Measurements from ENCODE around the gene ATP6V1C2. TPM values are rescaled to one million over a fixed set of nuclear protein-coding genes. Genes with fewer than 3 reads are reported as not detected.

The ATP6V1C2 gene
- 1 to 10 TPM in 4 of 8 experiments, under 1 TPM in 4; 0.41 to 1.5 (median 1.0) TPM for total RNA-seq

- peak; percentile 80 to 92 (median 88) for ATAC-seq (replicated peaks in 6 of 8)
- H3K27ac ChIP-seq: no peak within 1 kb of the TSS
- H3K4me3 ChIP-seq: peak within 1 kb of the TSS; percentile 35 to 63 (median 41)
- 0% methylated on average over 1 to 15 of the region's 99 CpGs; no CpG with 5 or more reads in 5 of the 10 experiments for WGBS, 10 experiments
- in situ Hi-C loops (cut with MboI; ENCODE audit: low pct_unique_long_range_greater_than_20kb in 2 of 9, low sequenced_read_pairs in 9 of 9, unreplicated experiment in 9 of 9): no loop called here
- H3K4me1 ChIP-seq (replicated peaks in 1 of 2): peaks cover 0 to 4% of the 10 kb centered on the region in 2 donors
Observed at GRCh38 chr2:10721396-10722251, at the start of gene ATP6V1C2. Gene ATP6V1C2, plus strand, starts transcription at chr2:10721630. Its CDS starts 1,220 bp downstream, at chr2:10722850.

GRCh38 chr2:10675131-10675530, 46.3 kb upstream of the ATP6V1C2 start:
- WGBS, 10 experiments: 83 to 100% (median 100%) methylated on average over 1 of the region's 1 CpG; no CpG with 5 or more reads in 4 of the 10 experiments
- no peak for ATAC-seq (replicated peaks in 6 of 8)

GRCh38 chr2:10678225-10678624, 43.2 kb upstream of the ATP6V1C2 start:
- Histone ChIP-seq H3K4me3 (no peak overlapping the region), H3K4me1 (replicated peaks in 1 of 2) (no peaks in the 10 kb centered on the region), H3K27ac (no peak overlapping the region)
- peak in 2 of 8 experiments; percentile 17 to 22 for ATAC-seq (replicated peaks in 6 of 8)
- 80 to 100% (median 100%) methylated on average over 1 of the region's 1 CpG; no CpG with 5 or more reads in 2 of the 10 experiments for WGBS, 10 experiments
- in situ Hi-C loops (cut with MboI; ENCODE audit: low pct_unique_long_range_greater_than_20kb in 2 of 9, low sequenced_read_pairs in 9 of 9, unreplicated experiment in 9 of 9): no loop called here

More at GRCh38 chr2:10675131-10675530, 46.3 kb upstream of the ATP6V1C2 start:
- H3K27ac ChIP-seq: no peak overlapping the region
- in situ Hi-C loops (cut with MboI; ENCODE audit: low pct_unique_long_range_greater_than_20kb in 2 of 9, low sequenced_read_pairs in 9 of 9, unreplicated experiment in 9 of 9): no loop called here
- no peak overlapping the region for H3K4me3 ChIP-seq
- no peaks in the 10 kb centered on the region for H3K4me1 ChIP-seq (replicated peaks in 1 of 2)

GRCh38 chr2:10680214-10680613, 41.2 kb upstream of the ATP6V1C2 start:
- no CpG with 5 or more reads among the region's 1 CpG for WGBS, 10 experiments
- no peaks in the 10 kb centered on the region for H3K4me1 ChIP-seq (replicated peaks in 1 of 2)
- no peak for ATAC-seq (replicated peaks in 6 of 8)
- in situ Hi-C loops (cut with MboI; ENCODE audit: low pct_unique_long_range_greater_than_20kb in 2 of 9, low sequenced_read_pairs in 9 of 9, unreplicated experiment in 9 of 9): no loop called here
- no peak overlapping the region for H3K4me3 ChIP-seq
- no peak overlapping the region for H3K27ac ChIP-seq

- Histone ChIP-seq H3K4me3 (no peak overlapping the region), H3K27ac (no peak overlapping the region), H3K4me1 (replicated peaks in 1 of 2) (no peaks in the 10 kb centered on the region)
- no peak for ATAC-seq (replicated peaks in 6 of 8)
- in situ Hi-C loops (cut with MboI; ENCODE audit: low pct_unique_long_range_greater_than_20kb in 2 of 9, low sequenced_read_pairs in 9 of 9, unreplicated experiment in 9 of 9): no loop called here
- 55 to 100% (median 86%) methylated on average over 1 to 2 of the region's 2 CpGs; no CpG with 5 or more reads in 1 of the 10 experiments for WGBS, 10 experiments
Observed at GRCh38 chr2:10680957-10681356, 40.5 kb upstream of the ATP6V1C2 start.

- in situ Hi-C loops (cut with MboI; ENCODE audit: low pct_unique_long_range_greater_than_20kb in 2 of 9, low sequenced_read_pairs in 9 of 9, unreplicated experiment in 9 of 9): no loop called here
- H3K27ac ChIP-seq: no peak overlapping the region
- no peak overlapping the region for H3K4me3 ChIP-seq
- WGBS, 10 experiments: 33 to 100% (median 81%) methylated on average over 1 to 5 of the region's 5 CpGs
- peaks cover 12% of the 10 kb centered on the region in 2 donors for H3K4me1 ChIP-seq (replicated peaks in 1 of 2)
- no peak for ATAC-seq (replicated peaks in 6 of 8)
Observed at GRCh38 chr2:10686176-10686730, 35.2 kb upstream of the ATP6V1C2 start.

GRCh38 chr2:10688921-10689807, 32.3 kb upstream of the ATP6V1C2 start:
- WGBS, 10 experiments: 0 to 26% (median 13%) methylated on average over 2 to 22 of the region's 27 CpGs; no CpG with 5 or more reads in 1 of the 10 experiments
- ATAC-seq (replicated peaks in 6 of 8): peak; percentile 11 to 54 (median 41)
- Histone ChIP-seq H3K27ac (peak overlapping the region; percentile 78 to 95), H3K4me1 (replicated peaks in 1 of 2) (peaks cover 12% of the 10 kb centered on the region in 2 donors), H3K4me3 (peak overlapping the region; percentile 62 to 99 (median 98))
- in situ Hi-C loops (cut with MboI; ENCODE audit: low pct_unique_long_range_greater_than_20kb in 2 of 9, low sequenced_read_pairs in 9 of 9, unreplicated experiment in 9 of 9): no loop called here

- in situ Hi-C loops (cut with MboI; ENCODE audit: low pct_unique_long_range_greater_than_20kb in 2 of 9, low sequenced_read_pairs in 9 of 9, unreplicated experiment in 9 of 9): no loop called here
- Histone ChIP-seq H3K4me3 (no peak overlapping the region), H3K4me1 (replicated peaks in 1 of 2) (peaks cover 12% of the 10 kb centered on the region in 2 donors), H3K27ac (no peak overlapping the region)
- no peak for ATAC-seq (replicated peaks in 6 of 8)
- WGBS, 10 experiments: 67 to 100% (median 83%) methylated on average over 1 to 5 of the region's 6 CpGs; no CpG with 5 or more reads in 1 of the 10 experiments
Observed at GRCh38 chr2:10691521-10691920, 29.9 kb upstream of the ATP6V1C2 start.

GRCh38 chr2:10700078-10700803, 21.2 kb upstream of the ATP6V1C2 start:
- no peak for ATAC-seq (replicated peaks in 6 of 8)
- in situ Hi-C loops (cut with MboI; ENCODE audit: low pct_unique_long_range_greater_than_20kb in 2 of 9, low sequenced_read_pairs in 9 of 9, unreplicated experiment in 9 of 9): no loop called here
- peaks cover 0 to 5% of the 10 kb centered on the region in 2 donors for H3K4me1 ChIP-seq (replicated peaks in 1 of 2)
- H3K27ac ChIP-seq: no peak overlapping the region
- WGBS, 10 experiments: 45 to 93% (median 81%) methylated on average over 1 to 4 of the region's 4 CpGs; no CpG with 5 or more reads in 3 of the 10 experiments
- H3K4me3 ChIP-seq: no peak overlapping the region

GRCh38 chr2:10704034-10704594, 17.3 kb upstream of the ATP6V1C2 start:
- WGBS, 10 experiments: 69 to 100% (median 85%) methylated on average over 1 to 8 of the region's 9 CpGs; no CpG with 5 or more reads in 1 of the 10 experiments
- H3K4me3 ChIP-seq: no peak overlapping the region
- H3K4me1 ChIP-seq (replicated peaks in 1 of 2): peaks cover 0 to 5% of the 10 kb centered on the region in 2 donors
- H3K27ac ChIP-seq: no peak overlapping the region
- no peak for ATAC-seq (replicated peaks in 6 of 8)
- in situ Hi-C loops (cut with MboI; ENCODE audit: low pct_unique_long_range_greater_than_20kb in 2 of 9, low sequenced_read_pairs in 9 of 9, unreplicated experiment in 9 of 9): no loop called here

- in situ Hi-C loops (cut with MboI; ENCODE audit: low pct_unique_long_range_greater_than_20kb in 2 of 9, low sequenced_read_pairs in 9 of 9, unreplicated experiment in 9 of 9): no loop called here
Observed at GRCh38 chr2:10706033-10706432, 15.4 kb upstream of the ATP6V1C2 start.

GRCh38 chr2:10707831-10708230, 13.6 kb upstream of the ATP6V1C2 start:
- 17 to 85% (median 58%) methylated on average over 1 to 9 of the region's 10 CpGs for WGBS, 10 experiments
- H3K4me1 ChIP-seq (replicated peaks in 1 of 2): no peaks in the 10 kb centered on the region
- no peak overlapping the region for H3K4me3 ChIP-seq
- ATAC-seq (replicated peaks in 6 of 8): no peak
- in situ Hi-C loops (cut with MboI; ENCODE audit: low pct_unique_long_range_greater_than_20kb in 2 of 9, low sequenced_read_pairs in 9 of 9, unreplicated experiment in 9 of 9): no loop called here
- H3K27ac ChIP-seq: no peak overlapping the region

More at GRCh38 chr2:10706033-10706432, 15.4 kb upstream of the ATP6V1C2 start:
- no peak for ATAC-seq (replicated peaks in 6 of 8)
- H3K4me1 ChIP-seq (replicated peaks in 1 of 2): no peaks in the 10 kb centered on the region
- H3K27ac ChIP-seq: no peak overlapping the region
- H3K4me3 ChIP-seq: no peak overlapping the region
- WGBS, 10 experiments: 51 to 100% (median 91%) methylated on average over 2 to 4 of the region's 5 CpGs; no CpG with 5 or more reads in 2 of the 10 experiments

Data from motor neuron (in vitro differentiated cells).